ES-I3 (cell line): ENCODE data around the gene LRMDA.

Source experiments
- H3K36me3 ChIP-seq: 2 replicates; pipeline ENCODE4 v1.6.1; 2013; ENCODE audit warnings: mild to moderate bottlenecking, low read length, control low read depth, moderate library complexity; ENCODE audit not compliant: insufficient read depth
- H3K4me1 ChIP-seq: 2 replicates; pipeline ENCODE4 v1.6.1; 2013; ENCODE audit warnings: mild to moderate bottlenecking, control low read depth, low read length; ENCODE audit not compliant: insufficient read depth
- H3K9ac ChIP-seq: 2 replicates; pipeline ENCODE4 v1.6.1; 2013; ENCODE audit warnings: low read depth, mild to moderate bottlenecking, low read length, moderate library complexity
- H3K9me3 ChIP-seq: 2 replicates; pipeline ENCODE4 v1.6.1; 2013; ENCODE audit warnings: mild to moderate bottlenecking, low read length, moderate library complexity; ENCODE audit not compliant: control insufficient read depth, insufficient read depth

The LRMDA gene

GRCh38 chr10:75724047-75724446 is 292.6 kb downstream of the LRMDA start:
- H3K36me3 ChIP-seq = no peaks in the 10 kb centered on the region
- no peaks in the 10 kb centered on the region for H3K9me3 ChIP-seq
- H3K9ac ChIP-seq = no peak overlapping the region
- H3K4me1 ChIP-seq = no peaks in the 10 kb centered on the region

GRCh38 chr10:75726522-75727483 is 295.4 kb downstream of the LRMDA start:
- H3K9ac ChIP-seq = no peak overlapping the region

DNA sequence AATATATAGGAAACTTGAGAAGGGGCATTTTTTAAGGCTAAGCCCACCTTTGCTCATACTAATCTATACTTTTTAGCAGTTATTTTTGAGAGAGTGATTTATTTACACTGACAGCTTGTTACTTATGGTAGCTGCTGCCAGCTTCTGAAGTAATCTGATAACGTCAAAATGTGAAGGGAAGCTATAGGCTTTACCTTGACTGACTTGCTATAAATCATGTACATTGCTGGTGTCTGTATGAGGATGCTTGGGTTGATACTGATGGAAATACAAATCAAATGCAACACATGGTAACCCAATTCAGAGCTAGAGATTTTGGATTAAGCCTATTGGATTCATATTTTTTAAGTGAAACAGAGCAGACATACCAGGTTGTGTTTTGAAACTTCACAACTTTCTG is 299.4 kb downstream of the LRMDA start:
- Histone ChIP-seq H3K9ac (no peak overlapping the region), H3K9me3 (no peaks in the 10 kb centered on the region), H3K36me3 (no peaks in the 10 kb centered on the region), H3K4me1 (no peaks in the 10 kb centered on the region)

More at GRCh38 chr10:75726522-75727483, 295.4 kb downstream of the LRMDA start:
- Histone ChIP-seq H3K36me3 (no peaks in the 10 kb centered on the region), H3K4me1 (no peaks in the 10 kb centered on the region), H3K9me3 (no peaks in the 10 kb centered on the region)

DNA sequence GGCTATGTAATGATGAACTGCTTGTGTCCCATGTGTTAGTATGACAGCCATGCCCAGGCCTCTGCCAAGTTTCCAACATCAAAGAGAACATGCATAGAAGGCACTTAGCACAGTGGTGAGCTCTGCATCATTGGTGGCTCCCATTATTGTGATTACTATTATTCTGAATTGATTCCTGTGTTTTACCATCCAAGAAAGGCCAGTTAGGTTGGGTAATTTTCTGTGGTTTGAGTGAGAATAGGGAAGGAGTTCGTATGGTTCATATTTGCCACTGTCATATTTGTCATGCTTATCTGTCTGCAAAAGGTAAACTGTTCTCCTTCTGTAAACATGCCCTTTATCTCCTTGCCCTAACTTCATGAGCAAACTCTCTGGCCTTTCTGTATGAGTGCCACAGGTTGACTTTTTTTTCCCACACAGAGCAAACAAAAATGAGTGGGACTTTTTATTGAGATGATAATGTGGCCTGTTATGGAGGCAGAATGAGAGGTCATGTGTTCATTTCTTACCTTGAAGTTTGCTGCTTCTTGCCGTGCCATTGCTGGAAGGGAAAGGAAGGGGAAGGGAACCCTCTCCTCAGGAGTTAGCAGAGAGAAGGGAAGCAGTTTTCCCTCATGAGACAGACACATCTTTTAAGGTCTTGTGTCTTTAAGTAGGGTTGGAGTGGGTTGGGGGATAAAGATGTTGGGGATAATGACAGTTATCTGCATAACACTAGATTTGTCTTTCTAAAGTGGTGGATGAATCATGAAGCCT is 301.9 kb downstream of the LRMDA start:
- no peak overlapping the region for H3K9ac ChIP-seq
- no peaks in the 10 kb centered on the region for H3K9me3 ChIP-seq
- no peaks in the 10 kb centered on the region for H3K36me3 ChIP-seq
- no peaks in the 10 kb centered on the region for H3K4me1 ChIP-seq

- H3K4me1 ChIP-seq = no peaks in the 10 kb centered on the region
- no peak overlapping the region for H3K9ac ChIP-seq
- no peaks in the 10 kb centered on the region for H3K9me3 ChIP-seq
- no peaks in the 10 kb centered on the region for H3K36me3 ChIP-seq
Measured at GRCh38 chr10:75736151-75736640, 304.8 kb downstream of the LRMDA start.

DNA sequence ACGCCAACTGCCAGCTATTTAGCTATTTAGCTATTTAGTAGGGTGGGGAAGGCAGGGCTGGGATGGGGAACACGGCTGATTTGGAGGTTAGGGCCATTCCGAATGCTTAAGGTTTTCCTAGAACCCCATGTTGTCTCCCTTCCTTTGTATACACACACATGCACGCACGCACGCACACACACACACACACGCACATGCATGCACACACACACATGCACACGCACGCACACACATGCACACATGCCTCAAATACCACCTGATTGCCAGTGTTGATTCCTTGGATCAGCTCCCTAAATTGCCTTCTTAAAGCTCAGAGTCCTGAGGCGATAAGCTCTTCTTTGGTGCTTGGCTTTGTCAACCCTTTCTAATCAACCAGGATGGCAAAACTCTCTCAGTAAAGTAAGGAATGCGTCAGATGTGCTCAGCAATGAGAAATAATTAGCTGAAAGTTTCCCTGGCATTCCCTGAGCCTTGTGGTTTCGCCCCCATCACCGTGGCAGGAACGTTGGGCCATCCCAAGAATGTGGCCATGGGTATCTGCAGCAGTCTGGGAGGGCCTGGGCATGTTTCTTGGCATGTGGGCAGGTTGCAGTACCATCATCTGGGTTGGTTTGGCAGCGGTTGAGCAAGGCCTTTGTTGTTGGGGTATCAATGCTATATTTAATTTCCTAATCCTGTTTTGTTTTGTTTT is 305.6 kb downstream of the LRMDA start:
- no peaks in the 10 kb centered on the region for H3K36me3 ChIP-seq
- no peaks in the 10 kb centered on the region for H3K4me1 ChIP-seq
- H3K9me3 ChIP-seq = no peaks in the 10 kb centered on the region
- H3K9ac ChIP-seq = no peak overlapping the region

GRCh38 chr10:75737580-75737949 is 306.1 kb downstream of the LRMDA start:
- Histone ChIP-seq H3K9me3 (no peaks in the 10 kb centered on the region), H3K36me3 (no peaks in the 10 kb centered on the region), H3K9ac (no peak overlapping the region), H3K4me1 (no peaks in the 10 kb centered on the region)

GRCh38 chr10:75738924-75739323 is 307.5 kb downstream of the LRMDA start:
- Histone ChIP-seq H3K9me3 (no peaks in the 10 kb centered on the region), H3K4me1 (no peaks in the 10 kb centered on the region), H3K36me3 (no peaks in the 10 kb centered on the region)

DNA sequence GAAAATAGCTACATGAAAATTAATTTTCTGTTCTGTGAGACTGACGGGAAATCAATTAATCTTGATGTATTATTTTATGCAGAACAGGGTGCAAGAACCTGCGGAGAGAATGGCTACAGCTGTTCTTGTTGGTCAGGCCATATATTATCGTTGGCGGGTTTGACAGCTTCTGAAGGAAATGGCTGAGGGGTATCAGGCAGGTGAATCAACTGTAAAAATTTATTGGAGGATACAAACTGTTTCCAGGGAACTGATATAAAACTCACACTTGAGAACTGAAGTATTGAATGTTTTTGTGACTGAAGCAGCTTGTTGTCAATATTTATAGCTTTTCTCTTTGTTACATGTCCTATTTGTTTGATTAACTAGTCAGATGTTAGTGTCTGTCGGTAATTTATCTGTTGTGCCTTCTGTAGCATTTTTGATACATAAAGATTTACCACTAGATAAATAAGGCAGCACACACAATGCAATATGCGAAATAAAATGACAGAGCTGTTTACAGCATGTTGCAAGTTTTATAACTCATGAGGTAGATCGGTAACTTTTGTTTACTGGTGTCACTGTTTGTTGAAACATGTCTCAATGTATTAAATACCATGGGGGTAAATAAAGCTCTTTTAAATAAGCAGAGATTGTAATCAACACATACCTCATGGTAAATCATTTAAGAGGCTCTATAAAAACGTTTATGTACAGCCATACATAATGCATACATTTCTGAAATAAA is 308.2 kb downstream of the LRMDA start:
- Histone ChIP-seq H3K9ac (no peak overlapping the region), H3K9me3 (no peaks in the 10 kb centered on the region), H3K4me1 (no peaks in the 10 kb centered on the region)

More at GRCh38 chr10:75738924-75739323, 307.5 kb downstream of the LRMDA start:
- no peak overlapping the region for H3K9ac ChIP-seq

GRCh38 chr10:75740541-75740940 is 309.1 kb downstream of the LRMDA start:
- Histone ChIP-seq H3K36me3 (no peaks in the 10 kb centered on the region), H3K9ac (no peak overlapping the region), H3K9me3 (no peaks in the 10 kb centered on the region), H3K4me1 (no peaks in the 10 kb centered on the region)

More for the DNA sequence above, 308.2 kb downstream of the LRMDA start:
- H3K36me3 ChIP-seq = no peaks in the 10 kb centered on the region

- no peaks in the 10 kb centered on the region for H3K9me3 ChIP-seq
- H3K36me3 ChIP-seq = no peaks in the 10 kb centered on the region
- no peaks in the 10 kb centered on the region for H3K4me1 ChIP-seq
- H3K9ac ChIP-seq = no peak overlapping the region
Measured at GRCh38 chr10:75742355-75742754, 310.9 kb downstream of the LRMDA start.

GRCh38 chr10:75743291-75743778 is 311.9 kb downstream of the LRMDA start:
- Histone ChIP-seq H3K9ac (no peak overlapping the region), H3K9me3 (no peaks in the 10 kb centered on the region), H3K4me1 (no peaks in the 10 kb centered on the region), H3K36me3 (no peaks in the 10 kb centered on the region)

DNA sequence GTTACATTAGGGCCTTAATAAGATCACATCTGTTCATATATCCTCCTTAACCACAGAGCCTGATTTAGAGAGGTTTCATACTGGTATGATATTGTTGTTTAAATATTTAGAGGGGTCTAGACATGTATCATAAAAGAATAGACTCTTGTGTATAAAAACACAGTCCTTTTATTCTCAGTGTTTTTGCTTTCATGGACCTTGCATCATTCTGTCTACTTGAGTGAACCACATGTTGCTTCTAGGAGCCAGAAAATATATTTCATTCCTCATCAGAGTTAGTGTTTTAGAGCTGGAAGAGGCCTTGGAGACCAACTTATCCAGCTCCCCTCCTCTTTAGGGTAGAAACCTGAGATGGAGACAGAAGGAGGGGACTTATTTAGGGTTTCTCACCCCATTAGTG is 312.8 kb downstream of the LRMDA start:
- H3K9ac ChIP-seq = no peak overlapping the region
- H3K4me1 ChIP-seq = no peaks in the 10 kb centered on the region
- H3K9me3 ChIP-seq = no peaks in the 10 kb centered on the region
- H3K36me3 ChIP-seq = no peaks in the 10 kb centered on the region
